ENCODE results near the gene DEFB128. TPM values are rescaled to one million over a fixed set of nuclear protein-coding genes. Genes with fewer than 3 reads are reported as not detected.

Gene DEFB128
- total RNA-seq: not detected in 2 replicates

DNA sequence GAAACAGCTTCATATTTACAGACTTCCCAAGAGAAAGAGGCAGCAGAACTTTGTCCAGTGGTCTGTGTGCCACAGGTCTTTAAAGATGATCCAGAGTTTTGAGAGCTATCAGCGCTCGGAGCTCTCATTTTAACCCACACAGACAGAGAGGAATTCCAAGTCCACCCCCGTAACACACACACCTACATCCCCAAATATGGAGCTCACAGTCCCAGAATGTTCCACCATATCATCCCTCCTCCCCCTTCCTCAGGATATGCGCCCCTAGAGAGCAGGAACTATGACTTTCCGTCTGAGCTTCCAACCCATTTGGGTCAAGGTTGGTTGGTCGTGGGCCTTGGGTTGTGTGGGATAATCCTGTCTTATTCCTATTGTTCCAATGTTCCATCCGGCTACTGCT lies at the start of gene DEFB128:
TSS of gene DEFB128 (minus strand) at position 101 of the 400 bp plus-strand sequence. CDS start at position 13, 88 bp downstream.

GRCh38 chr20:226958-227357 lies 37.4 kb upstream of the DEFB128 start, which contains the start of gene DEFB129:
Gene DEFB129 (plus strand): TSS chr20:227258. CDS start chr20:227289, 31 bp downstream.

GRCh38 chr20:157154-157553 lies 32.4 kb downstream of the DEFB128 start, which contains the start of gene DEFB127:
Gene DEFB127 (plus strand): TSS chr20:157454. CDS start chr20:157545, 91 bp downstream.

DNA sequence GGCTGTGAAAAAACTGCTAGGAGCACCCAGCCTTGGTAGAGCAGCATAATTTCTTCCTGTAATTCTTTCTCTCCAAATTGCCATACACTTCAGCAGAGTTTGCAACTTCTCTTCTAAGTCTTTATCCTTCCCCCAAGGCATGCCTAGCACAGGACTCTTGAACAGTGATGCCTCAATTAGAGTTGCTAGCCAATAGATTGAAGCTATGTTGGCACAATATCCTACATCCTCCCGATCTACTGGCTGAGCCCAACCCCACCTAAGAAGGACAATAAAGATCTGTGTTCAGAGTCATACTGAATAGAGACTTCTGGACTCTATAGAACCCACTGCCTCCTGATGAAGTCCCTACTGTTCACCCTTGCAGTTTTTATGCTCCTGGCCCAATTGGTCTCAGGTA lies 47.2 kb downstream of the DEFB128 start, which contains the start of gene DEFB126:
TSS of gene DEFB126 (plus strand) at position 301 of the 400 bp plus-strand sequence. CDS start at position 340, 39 bp downstream.

Other genes starting within 250 kb of the DEFB128 start
- gene DEFB125, start 102.0 kb downstream of the DEFB128 start, total RNA-seq: not detected in 2 replicates
- not detected in 2 replicates for gene DEFB126, start 47.1 kb downstream of the DEFB128 start, total RNA-seq
- not detected in 2 replicates for gene DEFB127, start 32.3 kb downstream of the DEFB128 start, total RNA-seq
- not detected in 2 replicates for gene DEFB129, start 37.5 kb upstream of the DEFB128 start, total RNA-seq
- not detected in 2 replicates for gene DEFB132, start 68.0 kb upstream of the DEFB128 start, total RNA-seq
- gene C20orf96, start 101.0 kb upstream of the DEFB128 start, total RNA-seq: 2.2 and 3.7 TPM in 2 replicates
- 7.9 and 9.5 TPM in 2 replicates for gene ZCCHC3, start 107.9 kb upstream of the DEFB128 start, total RNA-seq
- 1.6 and 2.7 TPM in 2 replicates for gene SOX12, start 135.8 kb upstream of the DEFB128 start, total RNA-seq
- gene NRSN2, start 157.4 kb upstream of the DEFB128 start, total RNA-seq: 13.3 and 15.9 TPM in 2 replicates
- gene TRIB3, start 191.0 kb upstream of the DEFB128 start, total RNA-seq: 14.5 and 15.5 TPM in 2 replicates
- 54.6 and 60.0 TPM in 2 replicates for gene RBCK1, start 218.6 kb upstream of the DEFB128 start, total RNA-seq

Measured in aortic smooth muscle cell (primary cell).